GM12878 (cell line): ENCODE measurements around the gene EPB41L4A.

ENCODE experiments used
- CHD2 ChIP-seq: IDR thresholded peaks from 2 replicates; pipeline ENCODE4 v1.6.1; 2011; ENCODE audit warnings: low read depth, low read length, improper control_type of control experiment, borderline replicate concordance
- CREB1 ChIP-seq: IDR thresholded peaks from 2 replicates; pipeline ENCODE4 v1.6.1; 2012; ENCODE audit warnings: low read depth, mild to moderate bottlenecking, inconsistent platforms
- JUND ChIP-seq: IDR thresholded peaks from 2 replicates; pipeline ENCODE4 v1.6.1; 2012; ENCODE audit warnings: low read depth, mild to moderate bottlenecking, low read length, improper control_type of control experiment, moderate library complexity
- KDM1A ChIP-seq: fragments of 200-600 bp; sonication (generic); IDR thresholded peaks from 2 replicates; pipeline ENCODE4 v1.6.1; 2016; ENCODE audit warnings: borderline replicate concordance
- MYC ChIP-seq: IDR thresholded peaks from 2 replicates; pipeline ENCODE4 v1.6.1; 2011; ENCODE audit warnings: mild to moderate bottlenecking, low read length, moderate library complexity, inconsistent platforms; ENCODE audit not compliant: insufficient read depth, insufficient replicate concordance, insufficient read length, severe bottlenecking
- POLR2A ChIP-seq: IDR thresholded peaks from 2 replicates; pipeline ENCODE4 v1.6.1; 2011; ENCODE audit warnings: low read depth, mild to moderate bottlenecking, low read length
- TF ChIP-seq, protein P1 (sequence below), 3 experiments: IDR thresholded peaks in 2 of 3; conservative IDR thresholded peaks in 1 of 3; 2 replicates each; pipeline ENCODE4 v1.5.1; 2011; ENCODE audit warnings: low read depth in 3 of 3, low read length in 3 of 3, mild to moderate bottlenecking in 3 of 3, control low read depth in 2 of 3, moderate library complexity in 2 of 3, inconsistent platforms in 1 of 3, mixed read lengths in 1 of 3; ENCODE audit not compliant: control insufficient read depth in 2 of 3, insufficient read depth in 1 of 3; ENCODE audit errors: extremely low read depth in 1 of 3
- TF ChIP-seq, protein P2 (sequence below): IDR thresholded peaks from 2 replicates; pipeline ENCODE4 v1.6.1; 2012; ENCODE audit warnings: low read depth, low read length, improper control_type of control experiment

DNA sequence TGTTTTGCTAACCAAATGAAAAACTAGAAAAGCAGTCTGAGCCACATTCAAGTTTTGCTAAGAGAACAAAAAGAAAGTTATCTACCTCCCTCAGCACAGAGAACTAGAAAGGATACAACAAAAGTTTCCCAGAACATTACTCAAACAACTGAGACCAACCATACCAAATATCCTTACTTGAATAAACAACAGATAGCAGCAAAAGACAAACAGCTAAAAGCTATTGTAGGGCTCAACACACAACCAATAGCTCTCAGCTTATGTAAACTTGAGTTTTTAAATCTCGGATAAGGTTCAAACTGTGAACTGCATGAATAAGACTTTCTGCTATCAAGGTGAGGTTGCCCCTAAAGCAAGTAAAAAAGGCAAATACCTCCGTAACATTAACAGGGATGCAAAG lies 3.5 kb downstream of the EPB41L4A start:
- TF ChIP-seq KDM1A (no peak), MYC (no peak), CREB1 (no peak), CHD2 (no peak), POLR2A (no peak), JUND (no peak)
- TF ChIP-seq, protein P1, sequence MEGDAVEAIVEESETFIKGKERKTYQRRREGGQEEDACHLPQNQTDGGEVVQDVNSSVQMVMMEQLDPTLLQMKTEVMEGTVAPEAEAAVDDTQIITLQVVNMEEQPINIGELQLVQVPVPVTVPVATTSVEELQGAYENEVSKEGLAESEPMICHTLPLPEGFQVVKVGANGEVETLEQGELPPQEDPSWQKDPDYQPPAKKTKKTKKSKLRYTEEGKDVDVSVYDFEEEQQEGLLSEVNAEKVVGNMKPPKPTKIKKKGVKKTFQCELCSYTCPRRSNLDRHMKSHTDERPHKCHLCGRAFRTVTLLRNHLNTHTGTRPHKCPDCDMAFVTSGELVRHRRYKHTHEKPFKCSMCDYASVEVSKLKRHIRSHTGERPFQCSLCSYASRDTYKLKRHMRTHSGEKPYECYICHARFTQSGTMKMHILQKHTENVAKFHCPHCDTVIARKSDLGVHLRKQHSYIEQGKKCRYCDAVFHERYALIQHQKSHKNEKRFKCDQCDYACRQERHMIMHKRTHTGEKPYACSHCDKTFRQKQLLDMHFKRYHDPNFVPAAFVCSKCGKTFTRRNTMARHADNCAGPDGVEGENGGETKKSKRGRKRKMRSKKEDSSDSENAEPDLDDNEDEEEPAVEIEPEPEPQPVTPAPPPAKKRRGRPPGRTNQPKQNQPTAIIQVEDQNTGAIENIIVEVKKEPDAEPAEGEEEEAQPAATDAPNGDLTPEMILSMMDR (IDR thresholded peaks at IDR 0.05 in 2 of 3, conservative IDR thresholded peaks at IDR 0.05 in 1 of 3; ENCODE audit: control insufficient read depth in 2 of 3, extremely low read depth in 1 of 3, insufficient read depth in 1 of 3, low read depth in 3 of 3, low read length in 3 of 3): no peak
- TF ChIP-seq, protein P2, sequence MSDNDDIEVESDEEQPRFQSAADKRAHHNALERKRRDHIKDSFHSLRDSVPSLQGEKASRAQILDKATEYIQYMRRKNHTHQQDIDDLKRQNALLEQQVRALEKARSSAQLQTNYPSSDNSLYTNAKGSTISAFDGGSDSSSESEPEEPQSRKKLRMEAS: no peak
